ENCODE results near the gene SPACA4.

The SPACA4 gene

GRCh38 chr19:48650974-48651682 lies 44.6 kb downstream of the SPACA4 start:
- no peak for DNase-seq (ENCODE audit: low read depth, low spot score)
- no peaks in the 10 kb centered on the region for H3K27me3 ChIP-seq (ENCODE audit: insufficient read depth, insufficient read length)
- no peak overlapping the region for H3K4me3 ChIP-seq (ENCODE audit: insufficient read length, low read depth)
- no peak overlapping the region for H3K9ac ChIP-seq (ENCODE audit: insufficient read length, low read depth)
- TF ChIP-seq YY1 (IDR thresholded peaks at IDR 0.05; ENCODE audit: insufficient read depth, insufficient read length) = no peak
- no peak for TF ChIP-seq SUZ12 (IDR thresholded peaks at IDR 0.05; ENCODE audit: extremely low read depth, insufficient read depth, insufficient read length)
- TF ChIP-seq ZNF274 (IDR thresholded peaks at IDR 0.05; ENCODE audit: low read depth, low read length) = no peak
- H3K9me3 ChIP-seq (ENCODE audit: insufficient read depth, low read length) = no peaks in the 10 kb centered on the region
- no peaks in the 10 kb centered on the region for H3K36me3 ChIP-seq (ENCODE audit: insufficient read depth, insufficient read length, low read length)
- peaks cover 4% of the 10 kb centered on the region for H3K4me1 ChIP-seq (ENCODE audit: insufficient read depth, insufficient read length)

GRCh38 chr19:48651683-48652048 lies 45.1 kb downstream of the SPACA4 start:
- no peaks in the 10 kb centered on the region for H3K27me3 ChIP-seq (ENCODE audit: insufficient read depth, insufficient read length)
- no peak for TF ChIP-seq SUZ12 (IDR thresholded peaks at IDR 0.05; ENCODE audit: extremely low read depth, insufficient read depth, insufficient read length)
- no peak for TF ChIP-seq YY1 (IDR thresholded peaks at IDR 0.05; ENCODE audit: insufficient read depth, insufficient read length)
- no peak for TF ChIP-seq ZNF274 (IDR thresholded peaks at IDR 0.05; ENCODE audit: low read depth, low read length)
- no peaks in the 10 kb centered on the region for H3K36me3 ChIP-seq (ENCODE audit: insufficient read depth, insufficient read length, low read length)
- H3K4me3 ChIP-seq (ENCODE audit: insufficient read length, low read depth) = no peak overlapping the region
- no peak for DNase-seq (ENCODE audit: low read depth, low spot score)
- peaks cover 5% of the 10 kb centered on the region for H3K4me1 ChIP-seq (ENCODE audit: insufficient read depth, insufficient read length)
- H3K9me3 ChIP-seq (ENCODE audit: insufficient read depth, low read length) = no peaks in the 10 kb centered on the region
- H3K9ac ChIP-seq (ENCODE audit: insufficient read length, low read depth) = no peak overlapping the region

- Histone ChIP-seq H3K4me1 (ENCODE audit: insufficient read depth, insufficient read length) (peaks cover 7% of the 10 kb centered on the region), H3K9ac (ENCODE audit: insufficient read length, low read depth) (no peak overlapping the region), H3K9me3 (ENCODE audit: insufficient read depth, low read length) (no peaks in the 10 kb centered on the region), H3K36me3 (ENCODE audit: insufficient read depth, insufficient read length, low read length) (no peaks in the 10 kb centered on the region), H3K27me3 (ENCODE audit: insufficient read depth, insufficient read length) (no peaks in the 10 kb centered on the region), H3K4me3 (ENCODE audit: insufficient read length, low read depth) (no peak overlapping the region)
- TF ChIP-seq SUZ12 (IDR thresholded peaks at IDR 0.05; ENCODE audit: extremely low read depth, insufficient read depth, insufficient read length) = no peak
- TF ChIP-seq ZNF274 (IDR thresholded peaks at IDR 0.05; ENCODE audit: low read depth, low read length) = no peak
- TF ChIP-seq YY1 (IDR thresholded peaks at IDR 0.05; ENCODE audit: insufficient read depth, insufficient read length) = no peak
- DNase-seq (ENCODE audit: low read depth, low spot score) = no peak
These were observed 47.9 kb downstream of the SPACA4 start for GRCh38 chr19:48654299-48655059.

- Histone ChIP-seq H3K4me1 (ENCODE audit: insufficient read depth, insufficient read length) (peaks cover 5% of the 10 kb centered on the region), H3K9me3 (ENCODE audit: insufficient read depth, low read length) (peaks cover 5% of the 10 kb centered on the region; the same call in 1 of the 2 replicates), H3K9ac (ENCODE audit: insufficient read length, low read depth) (no peak overlapping the region), H3K27me3 (ENCODE audit: insufficient read depth, insufficient read length) (no peaks in the 10 kb centered on the region), H3K4me3 (ENCODE audit: insufficient read length, low read depth) (no peak overlapping the region), H3K36me3 (ENCODE audit: insufficient read depth, insufficient read length, low read length) (no peaks in the 10 kb centered on the region)
- no peak for DNase-seq (ENCODE audit: low read depth, low spot score)
- TF ChIP-seq ZNF274 (IDR thresholded peaks at IDR 0.05; ENCODE audit: low read depth, low read length) (no peak), YY1 (IDR thresholded peaks at IDR 0.05; ENCODE audit: insufficient read depth, insufficient read length) (no peak), SUZ12 (IDR thresholded peaks at IDR 0.05; ENCODE audit: extremely low read depth, insufficient read depth, insufficient read length) (no peak)
These were observed 50.4 kb downstream of the SPACA4 start for GRCh38 chr19:48656840-48657474.

Measured in NT2/D1 (cell line).